ENCODE data around the gene RBP3. TPM values are rescaled to one million over a fixed set of nuclear protein-coding genes. Genes with fewer than 3 reads are reported as not detected.

Gene RBP3
- total RNA-seq, 1 donor from 2014 or later: not detected

- no peak for DNase-seq (ENCODE audit: extremely low spot score in 2 of 2)
- intact Hi-C loops (cut with DNase I): no loop called here
- H3K4me3 ChIP-seq: no peak overlapping the region
- no peak overlapping the region for H3K27ac ChIP-seq
- no peaks in the 10 kb centered on the region for H3K9me3 ChIP-seq
- H3K36me3 ChIP-seq: no peaks in the 10 kb centered on the region
- H3K27me3 ChIP-seq: no peaks in the 10 kb centered on the region
- H3K4me1 ChIP-seq: no peaks in the 10 kb centered on the region
- no peak for TF ChIP-seq CTCF (IDR thresholded peaks at IDR 0.05)
Measured at GRCh38 chr10:47363781-47364180, 15.6 kb downstream of the RBP3 start.

- DNase-seq (ENCODE audit: extremely low spot score in 2 of 2): no peak
- Histone ChIP-seq H3K4me1 (no peaks in the 10 kb centered on the region), H3K27me3 (no peaks in the 10 kb centered on the region), H3K36me3 (no peaks in the 10 kb centered on the region), H3K27ac (no peak overlapping the region), H3K4me3 (no peak overlapping the region), H3K9me3 (no peaks in the 10 kb centered on the region)
- intact Hi-C loops (cut with DNase I): no loop called here
- TF ChIP-seq POLR2AphosphoS5 (IDR thresholded peaks at IDR 0.05; ENCODE audit: insufficient read depth in 1 of 2, low read depth in 1 of 2) (no peak), POLR2A (IDR thresholded peaks at IDR 0.05) (no peak), CTCF (IDR thresholded peaks at IDR 0.05) (no peak)
Measured at GRCh38 chr10:47364366-47364765, 16.2 kb downstream of the RBP3 start.

- Histone ChIP-seq H3K27me3 (no peaks in the 10 kb centered on the region), H3K36me3 (no peaks in the 10 kb centered on the region), H3K27ac (no peak overlapping the region), H3K4me1 (no peaks in the 10 kb centered on the region), H3K4me3 (no peak overlapping the region), H3K9me3 (no peaks in the 10 kb centered on the region)
- TF ChIP-seq POLR2AphosphoS5 (IDR thresholded peaks at IDR 0.05; ENCODE audit: insufficient read depth in 1 of 2, low read depth in 1 of 2): no peak
- TF ChIP-seq POLR2A (IDR thresholded peaks at IDR 0.05): no peak
- TF ChIP-seq CTCF (IDR thresholded peaks at IDR 0.05): no peak
- DNase-seq (ENCODE audit: extremely low spot score in 2 of 2): no peak
- intact Hi-C loops (cut with DNase I): no loop called here
Measured at GRCh38 chr10:47364911-47365310, 16.7 kb downstream of the RBP3 start.

- intact Hi-C loops (cut with DNase I): no loop called here
- DNase-seq (ENCODE audit: extremely low spot score in 2 of 2): no peak
- Histone ChIP-seq H3K9me3 (no peaks in the 10 kb centered on the region), H3K27me3 (no peaks in the 10 kb centered on the region), H3K4me1 (no peaks in the 10 kb centered on the region), H3K36me3 (no peaks in the 10 kb centered on the region), H3K4me3 (no peak overlapping the region), H3K27ac (no peak overlapping the region)
- TF ChIP-seq CTCF (IDR thresholded peaks at IDR 0.05): no peak
- no peak for TF ChIP-seq POLR2A (IDR thresholded peaks at IDR 0.05)
- TF ChIP-seq POLR2AphosphoS5 (IDR thresholded peaks at IDR 0.05; ENCODE audit: insufficient read depth in 1 of 2, low read depth in 1 of 2): no peak
Measured at GRCh38 chr10:47365431-47366180, 17.4 kb downstream of the RBP3 start.

GRCh38 chr10:47366181-47366631 lies 18.0 kb downstream of the RBP3 start:
- Histone ChIP-seq H3K4me3 (no peak overlapping the region), H3K27ac (no peak overlapping the region), H3K9me3 (no peaks in the 10 kb centered on the region), H3K36me3 (no peaks in the 10 kb centered on the region), H3K27me3 (no peaks in the 10 kb centered on the region), H3K4me1 (no peaks in the 10 kb centered on the region)
- intact Hi-C loops (cut with DNase I): no loop called here
- no peak for DNase-seq (ENCODE audit: extremely low spot score in 2 of 2)
- TF ChIP-seq POLR2AphosphoS5 (IDR thresholded peaks at IDR 0.05; ENCODE audit: insufficient read depth in 1 of 2, low read depth in 1 of 2): no peak
- TF ChIP-seq POLR2A (IDR thresholded peaks at IDR 0.05): no peak
- no peak for TF ChIP-seq CTCF (IDR thresholded peaks at IDR 0.05)
